ENCODE data around the gene FAM151A.
"Not testable (repeated sequence)": the region's sequence is repeated elsewhere in the genome, so short reads cannot be mapped to it uniquely, and the experiment has no call there.

FAM151A gene

GRCh38 chr1:54636461-54637446 lies 13.4 kb upstream of the FAM151A start:
- not testable (repeated sequence) for DNase-seq

- DNase-seq, result not testable (repeated sequence)
Observed at GRCh38 chr1:54635804-54636203, 12.5 kb upstream of the FAM151A start.

GRCh38 chr1:54627196-54627595 lies 3.9 kb upstream of the FAM151A start:
- no peak for DNase-seq

- no peak for DNase-seq
Observed at GRCh38 chr1:54624466-54625464, 1.4 kb upstream of the FAM151A start.

GRCh38 chr1:54619749-54620148 lies 3.6 kb downstream of the FAM151A start:
- no peak for DNase-seq

DNA sequence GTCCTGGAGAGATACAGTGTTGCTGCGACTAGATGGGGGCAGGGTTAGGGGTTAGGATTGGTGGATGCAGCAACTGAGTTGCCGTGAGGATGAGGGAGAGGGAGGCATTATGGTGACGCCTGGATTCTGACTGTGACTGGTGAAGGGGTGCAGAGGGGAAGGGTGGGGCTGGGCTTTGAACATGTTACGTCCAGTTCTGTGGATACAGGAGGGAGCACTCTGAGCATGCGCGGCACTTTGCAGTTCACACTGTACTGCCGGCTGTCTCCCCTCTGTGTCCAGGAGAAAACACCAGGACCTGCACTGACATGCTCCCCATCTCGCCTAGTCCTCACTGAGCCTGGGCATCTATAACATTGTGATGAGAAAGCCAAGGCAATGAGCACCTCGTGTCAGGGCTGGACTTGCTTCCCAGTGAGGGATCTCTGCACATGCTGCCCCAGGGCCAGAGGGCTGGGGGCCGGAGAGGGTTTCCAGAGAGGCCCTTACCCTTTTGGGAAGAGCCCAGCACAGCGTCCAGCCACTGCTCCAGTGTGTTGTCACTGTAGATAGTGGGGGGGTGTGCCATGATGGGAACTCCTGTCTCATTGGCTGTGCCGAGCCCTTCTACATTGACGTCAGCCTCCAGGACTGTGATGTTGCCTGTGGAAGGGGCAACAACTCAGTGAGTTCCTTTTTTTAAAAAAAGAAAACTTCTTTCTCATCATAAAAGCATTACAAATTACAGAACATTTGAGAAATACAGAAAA lies 7.6 kb downstream of the FAM151A start:
- DNase-seq, result no peak

GRCh38 chr1:54614563-54614962 lies 8.8 kb downstream of the FAM151A start:
- DNase-seq, result no peak

DNA sequence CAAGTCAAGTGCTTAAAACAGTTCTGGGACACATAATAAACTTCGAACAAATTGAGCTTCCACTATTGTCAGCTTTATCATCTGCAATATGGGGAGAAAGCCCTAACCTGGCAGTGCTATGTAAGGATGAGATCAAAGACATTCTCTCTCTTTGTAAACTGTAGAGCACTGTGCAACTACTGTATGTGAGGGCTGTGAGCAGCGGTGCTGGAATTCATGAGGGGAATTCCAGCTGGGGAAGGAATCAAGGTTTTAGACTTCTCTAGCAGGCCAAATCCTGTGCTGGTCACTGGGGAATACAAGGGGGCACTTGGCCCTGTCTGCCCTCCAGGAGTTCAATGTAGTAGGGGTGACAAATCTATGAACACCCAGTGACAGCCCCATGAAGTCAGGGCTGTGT lies 9.3 kb downstream of the FAM151A start:
- no peak for DNase-seq

GRCh38 chr1:54611621-54612020 lies 11.7 kb downstream of the FAM151A start:
- no peak for DNase-seq

DNA sequence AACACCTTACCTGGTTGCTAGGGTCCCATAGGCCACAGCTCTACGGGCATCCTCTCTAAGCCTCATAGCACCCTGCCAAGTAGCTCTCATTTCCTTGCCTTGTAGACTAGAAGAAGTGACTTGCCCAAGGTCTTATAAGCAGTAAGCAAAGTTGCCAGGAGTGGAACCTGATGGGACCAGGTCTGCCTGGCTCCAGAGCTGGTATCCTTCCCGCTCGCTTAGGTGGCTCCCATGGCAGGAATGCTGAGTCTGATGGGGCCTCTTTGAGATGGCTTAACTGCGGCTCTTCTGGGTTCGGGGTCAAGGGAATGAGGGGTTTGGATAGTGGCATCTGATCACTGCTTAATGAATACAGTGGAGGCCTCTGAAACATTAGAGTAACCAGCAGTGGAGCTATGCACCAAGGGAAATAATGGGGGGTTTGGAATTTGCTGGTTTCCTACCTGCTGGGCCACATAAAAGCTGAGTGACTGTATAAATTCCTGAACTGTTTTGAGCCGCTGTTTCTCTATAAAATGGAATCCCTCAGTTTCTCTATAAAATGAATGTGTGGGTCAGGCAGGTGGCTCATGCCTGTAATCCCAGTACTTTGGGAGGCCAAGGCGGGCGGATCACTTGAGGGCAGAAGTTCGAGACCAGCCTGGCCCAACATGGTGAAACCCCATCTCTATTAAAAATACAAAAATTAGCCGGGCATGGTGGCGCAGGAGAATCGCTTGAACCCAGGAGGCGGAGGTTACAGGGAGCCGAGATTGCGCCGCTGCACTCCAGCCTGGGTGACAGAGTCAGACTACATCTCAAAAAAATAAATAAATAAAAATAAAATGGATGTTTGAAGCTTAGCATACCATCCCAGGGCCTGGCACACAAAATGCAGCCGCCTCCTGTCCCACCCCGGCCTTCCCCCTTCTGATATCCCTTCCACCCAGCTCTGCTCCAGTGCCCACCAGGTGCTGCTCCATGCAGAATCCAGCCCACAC lies 12.4 kb downstream of the FAM151A start:
- no peak for DNase-seq

GRCh38 chr1:54610048-54610447 lies 13.3 kb downstream of the FAM151A start:
- DNase-seq, result no peak

- no peak for DNase-seq
Observed at GRCh38 chr1:54609301-54609921, 13.9 kb downstream of the FAM151A start.

DNA sequence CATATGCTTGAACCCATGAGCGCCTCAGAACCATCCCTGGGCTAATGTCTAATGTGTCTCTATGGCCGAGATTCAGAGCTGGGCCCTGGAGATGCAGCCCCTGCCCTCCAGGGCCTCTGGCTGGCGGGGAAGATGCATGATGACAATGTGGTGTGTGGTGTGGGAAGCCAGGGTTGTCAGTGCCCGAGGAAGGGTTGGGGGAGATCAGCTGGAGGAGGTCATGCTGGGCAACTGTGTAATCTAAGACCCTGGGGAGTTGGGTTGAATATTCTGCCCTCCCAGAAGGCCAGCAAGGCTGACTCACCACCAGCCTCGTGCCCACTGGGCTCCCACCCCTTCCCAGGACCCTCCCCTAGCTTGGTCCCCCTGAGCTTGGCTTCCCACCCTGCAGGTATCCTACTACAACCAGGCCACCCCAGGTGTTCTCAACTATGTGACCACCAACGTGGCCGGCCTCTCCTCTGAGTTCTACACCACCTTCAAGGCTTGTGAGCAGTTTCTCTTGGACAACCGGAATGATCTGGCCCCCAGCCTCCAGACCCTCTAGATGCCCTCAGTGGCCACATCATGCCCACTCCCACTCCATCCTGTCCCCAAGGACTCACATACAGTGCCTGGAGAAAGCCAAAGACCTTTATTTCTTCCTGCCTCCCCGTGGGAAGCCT lies 14.6 kb downstream of the FAM151A start:
- DNase-seq, result no peak

DNA sequence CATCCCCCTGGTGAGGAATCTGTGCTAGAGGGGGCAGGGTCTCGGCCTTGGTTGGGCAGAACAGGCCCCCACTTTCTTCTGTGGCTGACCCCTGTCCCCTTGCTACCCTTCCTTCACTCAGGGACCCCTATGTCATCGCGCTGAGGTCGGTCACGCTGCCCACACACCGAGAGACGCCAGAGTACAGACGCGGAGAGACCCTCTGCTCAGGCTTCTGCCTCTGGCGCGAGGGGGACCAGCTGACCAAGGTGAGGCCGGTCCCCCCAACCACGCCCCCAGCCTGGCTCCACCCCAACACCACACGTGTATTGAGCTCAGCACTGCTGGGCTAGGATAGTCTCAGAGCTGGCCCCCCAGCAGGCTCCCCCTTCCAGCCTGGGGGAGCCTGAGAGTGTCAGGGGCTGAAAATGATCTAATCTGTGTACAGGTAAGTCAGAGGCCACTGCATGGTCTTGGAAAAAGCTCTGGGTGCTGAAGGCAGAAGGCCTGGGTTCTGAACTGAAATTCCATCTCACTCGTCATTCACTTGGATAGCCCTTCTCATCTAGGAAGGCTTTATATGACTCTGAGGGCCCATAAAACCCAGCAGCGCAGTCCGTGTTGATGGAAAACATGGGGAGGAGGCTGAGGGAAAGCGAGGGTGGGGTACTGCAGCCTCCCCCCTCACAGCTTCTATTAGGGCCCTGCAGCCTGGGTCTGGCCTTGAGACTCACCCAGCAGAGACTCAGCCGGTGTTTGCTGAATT lies 15.3 kb downstream of the FAM151A start:
- no peak for DNase-seq

DNA sequence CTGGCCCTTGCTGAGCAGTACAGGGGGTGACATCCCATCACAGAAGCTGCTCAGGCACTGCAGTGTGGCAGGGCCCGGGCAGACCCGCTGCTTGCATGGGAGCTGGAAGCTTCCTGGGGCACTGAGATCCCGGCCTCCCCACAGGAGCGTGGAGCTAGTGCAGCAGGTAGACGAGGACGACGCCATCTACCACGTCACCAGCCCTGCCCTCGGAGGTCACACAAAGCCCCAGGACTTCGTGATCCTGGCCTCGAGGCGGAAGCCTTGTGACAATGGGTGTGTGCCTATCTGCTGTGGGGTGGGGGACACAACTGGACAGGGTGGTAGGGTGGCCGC lies 16.4 kb downstream of the FAM151A start:
- DNase-seq, result no peak

DNA sequence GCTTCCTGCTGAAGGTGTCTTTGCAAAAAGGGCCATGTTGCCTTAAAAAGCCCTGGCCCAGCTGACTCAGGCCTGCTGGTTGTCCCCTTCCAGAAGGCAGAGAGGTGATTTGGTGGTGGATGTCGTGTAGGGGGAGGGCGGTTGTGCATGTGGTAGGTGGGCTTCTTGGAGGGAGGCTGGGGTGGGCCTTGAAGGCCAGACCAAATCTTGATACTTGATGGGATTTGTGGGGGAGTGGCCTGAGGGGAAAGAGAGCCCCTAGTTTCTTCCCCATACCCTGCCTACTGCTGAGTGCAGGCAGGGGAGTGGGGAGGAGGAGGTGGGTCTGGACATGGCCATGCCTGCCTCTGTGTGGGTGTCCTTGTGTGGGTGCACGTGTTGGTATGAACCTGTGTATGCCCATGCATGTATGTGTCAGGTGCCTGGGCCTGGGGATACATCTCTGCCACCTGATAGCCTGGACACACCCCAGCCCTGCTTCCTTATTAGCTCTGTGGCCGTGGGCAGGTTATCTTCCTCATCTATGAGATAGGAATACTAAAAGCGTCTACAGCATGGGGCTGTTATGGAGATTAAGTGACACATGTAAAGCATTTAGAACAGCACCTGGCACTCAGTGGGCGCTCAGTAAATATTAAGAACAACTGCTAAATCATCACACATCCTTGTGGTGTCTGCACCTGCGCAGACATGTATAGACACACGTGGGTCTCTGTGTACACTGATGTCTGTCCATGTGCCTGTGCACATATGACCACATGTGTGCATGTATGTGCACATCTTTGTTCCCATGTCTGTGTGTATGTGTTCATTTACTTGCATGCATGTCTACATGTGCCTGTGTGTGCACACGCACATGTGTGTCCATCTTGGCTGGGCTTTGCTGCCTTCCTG lies 17.0 kb downstream of the FAM151A start:
- DNase-seq, result no peak

DNA sequence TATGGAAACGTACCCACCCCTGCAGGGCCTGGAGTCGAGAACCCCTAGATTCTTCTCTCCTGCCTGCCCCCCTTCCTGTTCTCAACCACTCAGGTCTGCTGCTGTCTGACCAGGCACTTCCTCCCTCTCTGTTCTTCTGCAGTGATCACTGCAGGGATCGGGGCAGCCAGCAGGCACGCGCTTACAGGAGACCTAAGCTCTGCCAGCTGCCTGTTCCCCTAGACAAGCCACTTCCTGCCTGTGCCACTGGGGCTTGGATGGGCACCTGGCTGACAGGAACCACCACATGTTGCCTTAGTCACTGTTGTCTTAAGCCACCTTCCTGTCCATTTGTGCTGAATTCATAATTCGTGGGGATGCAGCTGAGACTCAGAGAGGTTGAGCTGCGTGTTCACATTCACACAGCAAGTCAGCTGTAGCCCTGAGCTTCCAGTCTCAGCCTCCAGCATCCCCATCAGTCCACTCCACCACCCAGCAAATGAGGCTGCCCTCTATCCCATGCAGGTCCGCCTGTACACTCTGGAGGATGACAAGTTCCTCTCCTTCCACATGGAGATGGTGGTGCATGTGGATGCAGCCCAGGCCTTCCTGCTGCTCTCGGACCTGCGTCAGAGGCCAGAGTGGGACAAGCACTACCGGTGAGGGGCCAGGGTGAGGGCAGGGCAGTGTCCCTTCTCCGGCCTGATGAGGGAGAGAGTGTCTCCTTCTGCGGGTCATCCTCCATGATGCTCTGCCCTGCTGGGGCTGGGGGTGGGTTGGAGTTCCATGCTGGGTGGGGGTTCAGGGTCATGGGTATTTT lies 18.6 kb downstream of the FAM151A start:
- no peak for DNase-seq

DNA sequence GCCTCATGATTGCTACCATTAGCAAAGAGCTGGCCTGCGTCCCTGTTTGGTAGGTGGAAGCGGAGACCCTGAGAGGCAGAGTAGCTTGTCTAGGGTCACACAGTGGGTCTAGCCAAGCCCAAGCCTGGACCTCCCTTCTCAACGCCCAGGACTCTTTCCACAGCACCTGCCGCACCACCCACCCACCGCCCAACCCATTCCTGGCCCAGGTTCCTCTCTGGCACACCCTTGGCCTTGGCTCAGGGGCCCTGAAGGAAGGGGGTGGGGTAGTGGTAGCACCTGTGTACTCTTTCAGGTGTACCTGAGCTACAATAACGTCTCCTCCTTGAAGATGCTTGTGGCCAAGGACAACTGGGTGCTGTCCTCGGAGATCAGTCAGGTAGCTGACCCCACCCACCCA lies 19.3 kb downstream of the FAM151A start:
- no peak for DNase-seq

All from NCI-H1417 treated with DMSO at 0.1 percent for 48 hours (cell line).